Measurements from ENCODE around the gene HLA-DMA.

The HLA-DMA gene

DNA sequence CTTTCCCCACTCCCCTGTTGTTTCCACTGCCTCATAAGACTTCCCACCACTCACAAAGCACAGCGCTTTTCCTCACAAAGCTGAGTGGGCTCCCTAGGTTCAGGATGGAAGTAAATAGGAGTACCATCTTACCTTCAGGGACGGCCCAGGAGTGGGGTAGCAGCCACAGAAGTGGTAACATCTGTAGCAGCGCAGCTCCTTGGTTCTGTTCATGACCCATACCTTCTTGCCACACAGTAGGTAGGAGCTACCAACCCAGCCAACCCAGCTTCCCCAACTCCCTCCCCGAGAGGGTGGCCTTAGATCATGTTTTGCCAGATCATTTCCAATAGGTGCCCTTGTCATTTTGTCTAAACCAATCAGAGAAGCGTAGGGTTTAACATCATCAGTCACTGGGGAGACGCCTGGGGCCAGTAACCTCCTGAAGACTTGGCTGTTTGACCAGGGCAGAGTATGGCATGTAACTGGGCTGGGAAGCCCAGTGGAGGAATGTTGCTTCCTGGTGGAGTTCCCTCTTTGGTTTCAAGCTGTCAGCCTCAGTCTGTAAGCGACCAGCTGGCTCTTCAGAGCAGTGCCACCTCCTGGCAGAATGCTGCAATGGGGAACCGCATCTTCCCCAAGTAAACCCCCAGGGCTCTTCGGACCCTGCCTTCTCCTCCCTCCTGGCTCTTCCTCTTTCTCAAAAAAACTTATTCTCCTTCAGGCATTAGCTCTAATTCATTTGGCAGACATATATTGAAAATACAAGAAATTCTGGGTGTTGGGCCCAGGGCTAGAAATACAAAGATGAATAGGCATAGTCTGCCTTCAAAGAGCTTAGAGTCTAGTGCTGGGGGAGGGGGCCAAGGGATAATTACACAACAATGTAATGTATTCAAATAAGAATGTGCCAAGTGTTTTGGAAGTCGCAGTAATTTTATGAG lies at the start of gene HLA-DMA:
Gene HLA-DMA (minus strand): TSS at position 281 of the 923 bp plus-strand sequence. CDS start 61 bp downstream, at position 220.
- Histone ChIP-seq H3K4me3 (ENCODE audit: low read depth, low read length) (peak within 1 kb of the TSS; percentile 27), H3K9me3 (ENCODE audit: control insufficient read depth, insufficient read depth, low read length) (no peaks in the 10 kb centered on the region), H3K4me1 (ENCODE audit: control insufficient read depth, insufficient read depth, low read length) (peaks cover 5% of the 10 kb centered on the region), H3K27me3 (ENCODE audit: control insufficient read depth, insufficient read depth, low read length) (no peaks in the 10 kb centered on the region), H3K9ac (ENCODE audit: low read depth, low read length) (no peak within 1 kb of the TSS), H3K36me3 (ENCODE audit: control insufficient read depth, insufficient read depth, low read length) (no peaks in the 10 kb centered on the region)

- Histone ChIP-seq H3K27me3 (ENCODE audit: control insufficient read depth, insufficient read depth, low read length) (peaks cover 4% of the 10 kb centered on the region), H3K4me3 (ENCODE audit: low read depth, low read length) (no peak overlapping the region), H3K36me3 (ENCODE audit: control insufficient read depth, insufficient read depth, low read length) (no peaks in the 10 kb centered on the region)
Observed at GRCh38 chr6:33001685-33002084, 48.8 kb upstream of the HLA-DMA start.

GRCh38 chr6:33000055-33000454 lies 47.2 kb upstream of the HLA-DMA start:
- no peak overlapping the region for H3K9ac ChIP-seq (ENCODE audit: low read depth, low read length)
- H3K36me3 ChIP-seq (ENCODE audit: control insufficient read depth, insufficient read depth, low read length) = no peaks in the 10 kb centered on the region
- peaks cover 4% of the 10 kb centered on the region for H3K27me3 ChIP-seq (ENCODE audit: control insufficient read depth, insufficient read depth, low read length)
- H3K9me3 ChIP-seq (ENCODE audit: control insufficient read depth, insufficient read depth, low read length) = no peaks in the 10 kb centered on the region
- no peaks in the 10 kb centered on the region for H3K4me1 ChIP-seq (ENCODE audit: control insufficient read depth, insufficient read depth, low read length)
- H3K4me3 ChIP-seq (ENCODE audit: low read depth, low read length) = no peak overlapping the region

More at GRCh38 chr6:33001685-33002084, 48.8 kb upstream of the HLA-DMA start:
- Histone ChIP-seq H3K9ac (ENCODE audit: low read depth, low read length) (no peak overlapping the region), H3K9me3 (ENCODE audit: control insufficient read depth, insufficient read depth, low read length) (no peaks in the 10 kb centered on the region), H3K4me1 (ENCODE audit: control insufficient read depth, insufficient read depth, low read length) (no peaks in the 10 kb centered on the region)

DNA sequence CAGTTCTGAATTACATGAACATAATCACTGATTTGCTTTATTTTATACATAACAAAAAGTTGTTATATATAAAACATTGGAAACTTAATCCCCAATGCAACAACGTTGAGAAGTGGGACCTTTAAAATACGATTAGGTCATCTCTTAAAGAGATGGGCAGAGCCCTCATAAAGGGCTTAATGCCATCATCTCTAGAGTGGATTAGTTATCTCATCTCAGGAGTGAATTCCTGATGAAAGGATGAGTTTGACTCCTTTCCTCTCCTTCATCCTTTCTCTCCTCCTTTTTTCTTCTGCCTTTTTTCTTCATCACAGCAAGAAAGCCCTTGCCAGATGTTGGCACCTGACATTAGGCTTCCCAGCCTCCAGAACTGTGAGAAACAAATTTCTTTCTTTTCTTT lies 42.6 kb upstream of the HLA-DMA start:
- Histone ChIP-seq H3K9me3 (ENCODE audit: control insufficient read depth, insufficient read depth, low read length) (no peaks in the 10 kb centered on the region), H3K27me3 (ENCODE audit: control insufficient read depth, insufficient read depth, low read length) (peaks cover under 1% of the 10 kb centered on the region)

GRCh38 chr6:32993363-32993973 lies 40.6 kb upstream of the HLA-DMA start:
- Histone ChIP-seq H3K9me3 (ENCODE audit: control insufficient read depth, insufficient read depth, low read length) (no peaks in the 10 kb centered on the region), H3K4me3 (ENCODE audit: low read depth, low read length) (no peak overlapping the region), H3K27me3 (ENCODE audit: control insufficient read depth, insufficient read depth, low read length) (no peaks in the 10 kb centered on the region), H3K9ac (ENCODE audit: low read depth, low read length) (no peak overlapping the region), H3K36me3 (ENCODE audit: control insufficient read depth, insufficient read depth, low read length) (no peaks in the 10 kb centered on the region), H3K4me1 (ENCODE audit: control insufficient read depth, insufficient read depth, low read length) (peaks cover under 1% of the 10 kb centered on the region)

More for the DNA sequence above, 42.6 kb upstream of the HLA-DMA start:
- Histone ChIP-seq H3K36me3 (ENCODE audit: control insufficient read depth, insufficient read depth, low read length) (no peaks in the 10 kb centered on the region), H3K4me1 (ENCODE audit: control insufficient read depth, insufficient read depth, low read length) (no peaks in the 10 kb centered on the region), H3K4me3 (ENCODE audit: low read depth, low read length) (no peak overlapping the region), H3K9ac (ENCODE audit: low read depth, low read length) (no peak overlapping the region)

GRCh38 chr6:32991972-32992371 lies 39.1 kb upstream of the HLA-DMA start:
- Histone ChIP-seq H3K9ac (ENCODE audit: low read depth, low read length) (no peak overlapping the region), H3K27me3 (ENCODE audit: control insufficient read depth, insufficient read depth, low read length) (no peaks in the 10 kb centered on the region), H3K4me3 (ENCODE audit: low read depth, low read length) (no peak overlapping the region), H3K36me3 (ENCODE audit: control insufficient read depth, insufficient read depth, low read length) (no peaks in the 10 kb centered on the region), H3K4me1 (ENCODE audit: control insufficient read depth, insufficient read depth, low read length) (peaks cover 6% of the 10 kb centered on the region), H3K9me3 (ENCODE audit: control insufficient read depth, insufficient read depth, low read length) (no peaks in the 10 kb centered on the region)

DNA sequence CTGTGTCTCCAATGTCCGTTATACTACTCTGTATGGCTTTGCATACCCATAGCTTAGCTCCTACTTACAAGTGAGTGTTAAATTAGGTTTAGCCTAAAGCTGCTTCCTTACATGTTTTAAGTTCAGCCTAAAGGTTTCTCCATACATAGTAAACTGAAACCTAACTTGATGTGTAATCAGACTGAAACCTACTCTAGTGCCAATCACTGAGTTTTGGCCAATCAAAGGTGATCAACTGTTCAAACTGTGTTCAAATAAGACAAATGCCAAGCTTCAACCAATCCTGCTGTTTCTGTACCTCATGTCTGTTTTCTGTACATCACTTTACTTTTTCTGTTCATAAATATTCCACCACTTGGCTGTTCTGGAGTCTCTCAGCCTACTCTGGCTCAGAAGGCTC lies 36.5 kb upstream of the HLA-DMA start:
- H3K27me3 ChIP-seq (ENCODE audit: control insufficient read depth, insufficient read depth, low read length) = no peaks in the 10 kb centered on the region
- no peaks in the 10 kb centered on the region for H3K9me3 ChIP-seq (ENCODE audit: control insufficient read depth, insufficient read depth, low read length)
- H3K9ac ChIP-seq (ENCODE audit: low read depth, low read length) = no peak overlapping the region
- peaks cover 8% of the 10 kb centered on the region for H3K4me1 ChIP-seq (ENCODE audit: control insufficient read depth, insufficient read depth, low read length)
- H3K36me3 ChIP-seq (ENCODE audit: control insufficient read depth, insufficient read depth, low read length) = no peaks in the 10 kb centered on the region
- no peak overlapping the region for H3K4me3 ChIP-seq (ENCODE audit: low read depth, low read length)

- Histone ChIP-seq H3K9ac (ENCODE audit: low read depth, low read length) (no peak overlapping the region), H3K36me3 (ENCODE audit: control insufficient read depth, insufficient read depth, low read length) (peaks cover 12% of the 10 kb centered on the region), H3K4me1 (ENCODE audit: control insufficient read depth, insufficient read depth, low read length) (peaks cover 11% of the 10 kb centered on the region), H3K27me3 (ENCODE audit: control insufficient read depth, insufficient read depth, low read length) (no peaks in the 10 kb centered on the region), H3K4me3 (ENCODE audit: low read depth, low read length) (no peak overlapping the region), H3K9me3 (ENCODE audit: control insufficient read depth, insufficient read depth, low read length) (no peaks in the 10 kb centered on the region)
Observed at GRCh38 chr6:32984622-32985389, 31.9 kb upstream of the HLA-DMA start.

DNA sequence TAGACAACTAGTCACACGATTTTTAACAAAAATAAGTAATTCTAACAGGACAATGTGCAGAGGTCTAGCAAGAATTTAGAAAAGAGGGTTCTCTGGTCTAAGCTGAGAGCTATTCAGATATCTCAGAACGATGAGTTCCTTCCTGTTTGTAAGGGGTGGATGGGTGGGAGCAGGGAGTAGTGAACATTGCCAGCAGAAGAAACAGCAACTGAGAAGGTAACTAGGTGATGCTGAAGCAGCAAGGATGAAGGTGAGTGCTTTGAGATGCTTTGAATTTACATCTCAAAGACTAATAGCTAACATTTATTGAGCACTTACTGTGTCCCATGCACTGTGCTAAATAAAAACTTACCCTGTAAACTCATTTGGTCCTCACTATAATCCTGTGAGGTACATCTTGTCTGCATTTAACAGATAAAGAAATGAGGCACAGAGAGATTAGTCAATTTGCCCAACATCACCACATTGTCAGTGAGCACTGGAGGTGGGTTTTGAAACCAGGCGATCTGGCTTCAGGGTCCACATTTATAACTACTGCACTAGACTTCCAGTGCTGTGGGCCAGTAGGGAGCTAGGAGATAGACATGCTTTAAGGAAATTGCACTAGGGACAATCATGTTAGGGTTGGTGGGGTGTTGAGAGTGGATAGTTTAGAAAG lies 31.2 kb upstream of the HLA-DMA start:
- Histone ChIP-seq H3K36me3 (ENCODE audit: control insufficient read depth, insufficient read depth, low read length) (peaks cover 19% of the 10 kb centered on the region), H3K27me3 (ENCODE audit: control insufficient read depth, insufficient read depth, low read length) (no peaks in the 10 kb centered on the region)

DNA sequence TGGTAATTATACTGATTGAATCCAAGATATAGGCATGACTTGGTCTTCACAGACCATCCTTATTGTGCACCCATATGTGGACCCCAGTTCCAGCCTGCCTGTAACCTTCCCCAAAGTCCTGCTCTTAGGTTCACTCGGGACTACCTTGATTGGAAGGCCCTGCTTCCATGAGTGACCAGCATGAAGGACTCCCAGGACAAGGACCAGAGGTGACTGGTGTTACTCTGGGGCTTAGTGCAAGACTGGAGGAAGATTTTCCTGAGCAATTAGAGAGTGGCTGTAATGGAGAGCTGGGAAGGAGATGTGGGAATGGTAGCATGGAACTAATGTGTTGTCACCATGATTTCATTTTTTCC lies 30.6 kb upstream of the HLA-DMA start:
- H3K4me3 ChIP-seq (ENCODE audit: low read depth, low read length) = no peak overlapping the region
- H3K4me1 ChIP-seq (ENCODE audit: control insufficient read depth, insufficient read depth, low read length) = peaks cover 11% of the 10 kb centered on the region
- H3K9me3 ChIP-seq (ENCODE audit: control insufficient read depth, insufficient read depth, low read length) = no peaks in the 10 kb centered on the region
- H3K9ac ChIP-seq (ENCODE audit: low read depth, low read length) = no peak overlapping the region
- H3K36me3 ChIP-seq (ENCODE audit: control insufficient read depth, insufficient read depth, low read length) = peaks cover 25% of the 10 kb centered on the region
- no peaks in the 10 kb centered on the region for H3K27me3 ChIP-seq (ENCODE audit: control insufficient read depth, insufficient read depth, low read length)

More for the DNA sequence above, 31.2 kb upstream of the HLA-DMA start:
- H3K9me3 ChIP-seq (ENCODE audit: control insufficient read depth, insufficient read depth, low read length) = no peaks in the 10 kb centered on the region
- no peak overlapping the region for H3K4me3 ChIP-seq (ENCODE audit: low read depth, low read length)
- H3K9ac ChIP-seq (ENCODE audit: low read depth, low read length) = no peak overlapping the region
- peaks cover 11% of the 10 kb centered on the region for H3K4me1 ChIP-seq (ENCODE audit: control insufficient read depth, insufficient read depth, low read length)
